DND-41 (cell line): ENCODE measurements around the gene SUPT3H.
"Not testable (repeated sequence)": the region's sequence is repeated elsewhere in the genome, so short reads cannot be mapped to it uniquely, and the experiment has no call there.

Experiments
- EZH2 ChIP-seq: IDR thresholded peaks from 3 replicates; pipeline ENCODE4 v1.6.1; 2012; ENCODE audit warnings: borderline replicate concordance, low read depth, mild to moderate bottlenecking, moderate library complexity, low read length, inconsistent platforms; ENCODE audit not compliant: severe bottlenecking
- TF ChIP-seq, protein P1 (sequence below): IDR thresholded peaks from 2 replicates; pipeline ENCODE4 v1.5.1; 2012; ENCODE audit warnings: borderline replicate concordance, low read length, moderate library complexity, mild to moderate bottlenecking; ENCODE audit not compliant: poor library complexity, severe bottlenecking; ENCODE audit errors: extremely low read depth

DNA sequence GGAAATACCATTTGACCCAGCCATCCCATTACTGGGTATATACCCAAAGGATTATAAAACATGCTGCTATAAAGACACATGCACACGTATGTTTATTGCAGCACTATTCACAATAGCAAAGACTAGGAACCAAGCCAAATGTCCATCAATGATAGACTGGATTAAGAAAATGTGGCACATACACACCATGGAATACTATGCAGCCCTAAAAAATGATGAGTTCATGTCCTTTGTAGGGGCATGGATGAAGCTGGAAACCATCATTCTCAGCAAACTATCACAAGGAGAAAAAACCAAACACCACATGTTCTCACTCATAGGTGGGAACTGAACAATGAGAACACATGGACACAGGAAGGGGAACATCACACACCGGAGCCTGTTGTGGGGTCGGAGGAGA, 91.0 kb downstream of the SUPT3H start:
- TF ChIP-seq, protein P1, sequence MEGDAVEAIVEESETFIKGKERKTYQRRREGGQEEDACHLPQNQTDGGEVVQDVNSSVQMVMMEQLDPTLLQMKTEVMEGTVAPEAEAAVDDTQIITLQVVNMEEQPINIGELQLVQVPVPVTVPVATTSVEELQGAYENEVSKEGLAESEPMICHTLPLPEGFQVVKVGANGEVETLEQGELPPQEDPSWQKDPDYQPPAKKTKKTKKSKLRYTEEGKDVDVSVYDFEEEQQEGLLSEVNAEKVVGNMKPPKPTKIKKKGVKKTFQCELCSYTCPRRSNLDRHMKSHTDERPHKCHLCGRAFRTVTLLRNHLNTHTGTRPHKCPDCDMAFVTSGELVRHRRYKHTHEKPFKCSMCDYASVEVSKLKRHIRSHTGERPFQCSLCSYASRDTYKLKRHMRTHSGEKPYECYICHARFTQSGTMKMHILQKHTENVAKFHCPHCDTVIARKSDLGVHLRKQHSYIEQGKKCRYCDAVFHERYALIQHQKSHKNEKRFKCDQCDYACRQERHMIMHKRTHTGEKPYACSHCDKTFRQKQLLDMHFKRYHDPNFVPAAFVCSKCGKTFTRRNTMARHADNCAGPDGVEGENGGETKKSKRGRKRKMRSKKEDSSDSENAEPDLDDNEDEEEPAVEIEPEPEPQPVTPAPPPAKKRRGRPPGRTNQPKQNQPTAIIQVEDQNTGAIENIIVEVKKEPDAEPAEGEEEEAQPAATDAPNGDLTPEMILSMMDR = not testable (repeated sequence)
- TF ChIP-seq EZH2 = not testable (repeated sequence)
